ENCODE measurements around the gene SLC25A25.
"Not testable (repeated sequence)": the region's sequence is repeated elsewhere in the genome, so short reads cannot be mapped to it uniquely, and the experiment has no call there.

The SLC25A25 gene

GRCh38 chr9:128067645-128068385 is at the start of gene SLC25A25:
Gene SLC25A25, plus strand, starts transcription at chr9:128068232. Its CDS starts 88 bp downstream, at chr9:128068320.
- TF ChIP-seq CTCF (IDR thresholded peaks at IDR 0.05; ENCODE audit: low read depth, low read length, missing control alignments): no peak
- peak within 1 kb of the TSS; percentile 88 for H3K4me3 ChIP-seq (ENCODE audit: low read depth, low read length)
- DNase-seq (ENCODE audit: low read depth): peak; percentile 96

GRCh38 chr9:128020692-128021091 is 47.3 kb upstream of the SLC25A25 start:
- H3K4me3 ChIP-seq (ENCODE audit: low read depth, low read length): no peak overlapping the region
- DNase-seq (ENCODE audit: low read depth): no peak
- TF ChIP-seq CTCF (IDR thresholded peaks at IDR 0.05; ENCODE audit: low read depth, low read length, missing control alignments): peak; percentile 43

GRCh38 chr9:128021098-128021497 is 46.9 kb upstream of the SLC25A25 start:
- H3K4me3 ChIP-seq (ENCODE audit: low read depth, low read length): no peak overlapping the region
- TF ChIP-seq CTCF (IDR thresholded peaks at IDR 0.05; ENCODE audit: low read depth, low read length, missing control alignments): no peak
- DNase-seq (ENCODE audit: low read depth): no peak

GRCh38 chr9:128022886-128023285 is 45.1 kb upstream of the SLC25A25 start:
- DNase-seq (ENCODE audit: low read depth): no peak
- no peak for TF ChIP-seq CTCF (IDR thresholded peaks at IDR 0.05; ENCODE audit: low read depth, low read length, missing control alignments)
- no peak overlapping the region for H3K4me3 ChIP-seq (ENCODE audit: low read depth, low read length)

- DNase-seq (ENCODE audit: low read depth); H3K4me3 ChIP-seq (ENCODE audit: low read depth, low read length): not testable (repeated sequence)
Observed at GRCh38 chr9:128023671-128024070, 44.4 kb upstream of the SLC25A25 start.

GRCh38 chr9:128024761-128025308 is 43.2 kb upstream of the SLC25A25 start:
- no peak overlapping the region for H3K4me3 ChIP-seq (ENCODE audit: low read depth, low read length)
- TF ChIP-seq CTCF (IDR thresholded peaks at IDR 0.05; ENCODE audit: low read depth, low read length, missing control alignments): no peak
- no peak for DNase-seq (ENCODE audit: low read depth)

- no peak for TF ChIP-seq CTCF (IDR thresholded peaks at IDR 0.05; ENCODE audit: low read depth, low read length, missing control alignments)
- no peak for DNase-seq (ENCODE audit: low read depth)
- no peak overlapping the region for H3K4me3 ChIP-seq (ENCODE audit: low read depth, low read length)
Observed at GRCh38 chr9:128025736-128026135, 42.3 kb upstream of the SLC25A25 start.

Measured in GM12864 (cell line).